ENCODE results near the gene PDLIM4.

PDLIM4 gene

DNA sequence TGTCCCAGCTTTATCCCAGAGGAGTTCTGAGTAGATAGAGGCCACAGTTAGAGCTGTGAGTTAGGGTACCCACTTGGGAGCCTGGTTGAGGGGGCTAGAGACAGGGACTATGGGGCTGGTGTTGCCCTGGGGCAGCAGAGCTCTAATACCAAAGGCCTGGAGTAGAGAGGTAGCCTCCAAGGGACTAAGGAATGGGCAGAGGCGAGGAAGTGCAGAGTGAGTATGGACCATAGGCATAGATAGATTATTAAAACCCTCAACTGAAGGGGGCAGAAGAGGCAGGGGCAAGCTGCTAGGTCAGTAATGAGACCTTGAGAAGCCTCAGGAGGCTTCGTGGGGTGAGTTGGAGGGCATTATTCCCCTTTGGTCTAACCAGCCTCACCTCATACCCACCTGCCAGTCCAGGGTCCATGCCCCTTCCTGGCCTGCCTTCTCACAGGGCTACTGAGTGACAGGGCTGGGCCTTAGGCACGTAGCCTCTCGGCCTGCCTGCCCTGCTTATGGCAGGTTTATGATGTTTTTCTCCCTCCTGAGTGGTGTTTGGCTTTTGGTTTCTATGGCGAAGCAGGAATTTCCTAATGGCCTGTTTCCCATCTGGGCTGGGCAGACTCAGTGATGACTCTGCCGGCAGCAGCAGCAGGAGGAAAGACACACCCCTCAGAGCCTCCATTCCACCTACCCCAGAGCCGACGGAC is 8.0 kb downstream of the PDLIM4 start:
- H3K4me1 ChIP-seq (ENCODE audit: insufficient read depth, low read length): no peaks in the 10 kb centered on the region
- no peaks in the 10 kb centered on the region for H3K9me3 ChIP-seq (ENCODE audit: insufficient read depth, low read depth, low read length)
- no peaks in the 10 kb centered on the region for H3K36me3 ChIP-seq (ENCODE audit: insufficient read depth, low read depth, low read length)
- no peak overlapping the region for H3K4me3 ChIP-seq (ENCODE audit: low read length)
- H3K27me3 ChIP-seq (ENCODE audit: insufficient read depth, low read length): no peaks in the 10 kb centered on the region
- H3K9ac ChIP-seq (ENCODE audit: low read depth, low read length): no peak overlapping the region
- no peak overlapping the region for H3K27ac ChIP-seq (ENCODE audit: low read length)

- H3K4me3 ChIP-seq (ENCODE audit: low read length): no peak overlapping the region
- no peak overlapping the region for H3K27ac ChIP-seq (ENCODE audit: low read length)
- no peaks in the 10 kb centered on the region for H3K9me3 ChIP-seq (ENCODE audit: insufficient read depth, low read depth, low read length)
- no peak overlapping the region for H3K9ac ChIP-seq (ENCODE audit: low read depth, low read length)
- H3K4me1 ChIP-seq (ENCODE audit: insufficient read depth, low read length): no peaks in the 10 kb centered on the region
- no peaks in the 10 kb centered on the region for H3K36me3 ChIP-seq (ENCODE audit: insufficient read depth, low read depth, low read length)
- H3K27me3 ChIP-seq (ENCODE audit: insufficient read depth, low read length): no peaks in the 10 kb centered on the region
Observed at GRCh38 chr5:132266031-132266835, 8.7 kb downstream of the PDLIM4 start.

GRCh38 chr5:132266836-132267160 is 9.3 kb downstream of the PDLIM4 start:
- Histone ChIP-seq H3K9ac (ENCODE audit: low read depth, low read length) (no peak overlapping the region), H3K27me3 (ENCODE audit: insufficient read depth, low read length) (no peaks in the 10 kb centered on the region), H3K4me1 (ENCODE audit: insufficient read depth, low read length) (no peaks in the 10 kb centered on the region), H3K36me3 (ENCODE audit: insufficient read depth, low read depth, low read length) (no peaks in the 10 kb centered on the region), H3K4me3 (ENCODE audit: low read length) (no peak overlapping the region), H3K9me3 (ENCODE audit: insufficient read depth, low read depth, low read length) (no peaks in the 10 kb centered on the region), H3K27ac (ENCODE audit: low read length) (no peak overlapping the region)

- no peaks in the 10 kb centered on the region for H3K4me1 ChIP-seq (ENCODE audit: insufficient read depth, low read length)
Observed at GRCh38 chr5:132267166-132267739, 9.8 kb downstream of the PDLIM4 start.

DNA sequence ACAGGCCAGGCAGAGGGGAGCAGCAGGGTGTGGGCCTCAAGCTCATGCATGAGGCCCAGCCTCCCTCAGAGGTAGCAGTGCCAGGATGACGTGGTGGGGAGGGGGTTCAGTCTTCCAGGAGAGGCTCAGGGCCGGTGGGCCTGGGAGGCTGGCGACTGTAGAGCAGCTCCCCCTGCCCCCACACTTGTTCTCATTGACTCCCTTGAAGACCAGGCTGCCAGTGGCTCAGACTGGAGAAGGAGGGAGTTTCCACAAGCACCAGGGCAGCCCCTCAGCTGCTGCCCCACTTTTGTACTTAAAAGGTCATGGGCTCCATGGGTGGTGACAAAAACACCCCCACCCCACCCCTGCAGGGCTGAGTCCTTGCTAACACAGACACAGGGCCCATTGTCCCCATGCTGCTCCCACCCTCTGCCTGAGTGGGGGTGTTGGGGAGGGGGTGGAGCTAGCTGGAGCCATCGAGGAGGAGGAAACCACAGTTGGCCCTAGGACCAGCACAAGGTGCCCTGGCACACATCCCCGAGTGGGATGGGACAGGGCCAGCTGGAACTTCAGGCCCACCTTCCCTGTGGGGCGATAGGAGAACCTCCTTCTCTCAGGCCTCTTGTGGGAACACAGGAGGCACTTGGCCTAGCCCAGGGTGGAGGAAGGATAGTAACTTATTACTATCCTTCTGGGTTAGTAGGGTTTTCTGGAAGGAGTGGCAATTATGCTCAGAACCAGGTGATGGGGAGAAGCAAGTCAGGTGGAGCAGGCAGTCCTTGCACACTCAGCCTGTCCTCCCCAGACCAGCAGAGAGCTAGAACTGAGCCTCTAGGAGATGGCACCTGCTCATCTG is 10.7 kb downstream of the PDLIM4 start:
- Histone ChIP-seq H3K9me3 (ENCODE audit: insufficient read depth, low read depth, low read length) (no peaks in the 10 kb centered on the region), H3K9ac (ENCODE audit: low read depth, low read length) (no peak overlapping the region), H3K36me3 (ENCODE audit: insufficient read depth, low read depth, low read length) (no peaks in the 10 kb centered on the region), H3K4me3 (ENCODE audit: low read length) (no peak overlapping the region), H3K27me3 (ENCODE audit: insufficient read depth, low read length) (no peaks in the 10 kb centered on the region), H3K27ac (ENCODE audit: low read length) (no peak overlapping the region), H3K4me1 (ENCODE audit: insufficient read depth, low read length) (no peaks in the 10 kb centered on the region)

More at GRCh38 chr5:132267166-132267739, 9.8 kb downstream of the PDLIM4 start:
- Histone ChIP-seq H3K4me3 (ENCODE audit: low read length) (no peak overlapping the region), H3K9me3 (ENCODE audit: insufficient read depth, low read depth, low read length) (no peaks in the 10 kb centered on the region), H3K27ac (ENCODE audit: low read length) (no peak overlapping the region), H3K9ac (ENCODE audit: low read depth, low read length) (no peak overlapping the region), H3K27me3 (ENCODE audit: insufficient read depth, low read length) (no peaks in the 10 kb centered on the region), H3K36me3 (ENCODE audit: insufficient read depth, low read depth, low read length) (no peaks in the 10 kb centered on the region)

GRCh38 chr5:132268769-132269551 is 11.5 kb downstream of the PDLIM4 start:
- H3K4me3 ChIP-seq (ENCODE audit: low read length): no peak overlapping the region
- no peaks in the 10 kb centered on the region for H3K4me1 ChIP-seq (ENCODE audit: insufficient read depth, low read length)
- H3K27me3 ChIP-seq (ENCODE audit: insufficient read depth, low read length): no peaks in the 10 kb centered on the region
- H3K9ac ChIP-seq (ENCODE audit: low read depth, low read length): no peak overlapping the region
- no peaks in the 10 kb centered on the region for H3K36me3 ChIP-seq (ENCODE audit: insufficient read depth, low read depth, low read length)
- no peak overlapping the region for H3K27ac ChIP-seq (ENCODE audit: low read length)
- no peaks in the 10 kb centered on the region for H3K9me3 ChIP-seq (ENCODE audit: insufficient read depth, low read depth, low read length)

DNA sequence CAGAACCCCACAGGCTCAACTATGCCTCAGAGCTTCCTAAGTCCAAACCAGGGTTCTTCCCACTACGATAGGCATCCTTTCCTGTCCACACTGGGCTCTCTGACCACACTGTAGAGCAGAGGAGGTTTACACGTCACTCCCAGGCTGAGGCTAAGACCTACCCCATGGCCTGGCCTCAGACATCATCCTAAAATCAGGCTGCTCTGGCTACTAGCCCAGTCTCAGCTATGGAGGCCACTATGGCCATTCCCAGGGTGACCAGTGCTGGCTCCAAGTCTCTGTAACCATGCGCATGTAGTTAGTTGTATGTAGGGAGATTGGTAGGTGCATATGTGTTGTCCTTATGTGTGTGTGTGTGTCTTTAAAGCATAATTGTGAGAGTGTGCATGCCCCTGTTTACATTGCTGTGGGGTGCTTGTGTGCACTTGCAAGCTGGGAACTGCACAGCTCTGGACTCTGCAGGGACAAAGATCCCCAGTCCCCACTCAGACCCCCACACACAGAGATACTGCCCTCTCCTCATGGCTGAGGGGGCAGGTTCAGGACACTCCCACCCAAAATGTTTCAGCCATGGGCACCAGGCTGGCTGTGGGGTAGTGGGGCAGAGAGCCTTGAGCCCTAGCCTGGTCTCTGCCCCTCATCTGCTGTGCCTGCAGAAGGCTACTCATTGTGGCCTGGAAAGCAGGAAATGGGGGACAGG is 12.3 kb downstream of the PDLIM4 start:
- no peak overlapping the region for H3K27ac ChIP-seq (ENCODE audit: low read length)

GRCh38 chr5:132270335-132270665 is 12.8 kb downstream of the PDLIM4 start:
- Histone ChIP-seq H3K9ac (ENCODE audit: low read depth, low read length) (no peak overlapping the region), H3K36me3 (ENCODE audit: insufficient read depth, low read depth, low read length) (no peaks in the 10 kb centered on the region), H3K27ac (ENCODE audit: low read length) (no peak overlapping the region), H3K4me3 (ENCODE audit: low read length) (no peak overlapping the region), H3K4me1 (ENCODE audit: insufficient read depth, low read length) (no peaks in the 10 kb centered on the region), H3K27me3 (ENCODE audit: insufficient read depth, low read length) (no peaks in the 10 kb centered on the region), H3K9me3 (ENCODE audit: insufficient read depth, low read depth, low read length) (no peaks in the 10 kb centered on the region)

More for the DNA sequence above, 12.3 kb downstream of the PDLIM4 start:
- Histone ChIP-seq H3K4me1 (ENCODE audit: insufficient read depth, low read length) (no peaks in the 10 kb centered on the region), H3K9ac (ENCODE audit: low read depth, low read length) (no peak overlapping the region), H3K36me3 (ENCODE audit: insufficient read depth, low read depth, low read length) (no peaks in the 10 kb centered on the region), H3K4me3 (ENCODE audit: low read length) (no peak overlapping the region), H3K9me3 (ENCODE audit: insufficient read depth, low read depth, low read length) (no peaks in the 10 kb centered on the region), H3K27me3 (ENCODE audit: insufficient read depth, low read length) (no peaks in the 10 kb centered on the region)

DNA sequence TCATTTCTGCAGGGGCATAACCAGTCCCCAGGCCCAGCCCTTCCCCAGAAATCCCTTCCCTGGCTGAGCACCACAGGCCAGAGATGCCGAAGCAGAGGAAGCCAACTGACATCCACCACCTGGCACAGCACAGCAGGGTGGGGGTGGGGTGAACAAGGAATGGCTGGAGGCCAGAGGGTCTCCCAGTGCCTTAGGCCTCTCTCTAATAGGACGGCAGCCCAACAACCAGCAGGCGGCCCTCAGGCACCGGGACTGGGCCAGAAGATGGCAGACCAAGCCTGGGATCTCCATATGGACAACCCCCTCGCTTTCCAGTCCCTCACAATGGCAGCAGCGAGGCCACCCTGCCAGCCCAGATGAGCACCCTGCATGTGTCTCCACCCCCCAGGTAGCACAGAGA is 13.2 kb downstream of the PDLIM4 start:
- H3K4me1 ChIP-seq (ENCODE audit: insufficient read depth, low read length): no peaks in the 10 kb centered on the region
- no peak overlapping the region for H3K27ac ChIP-seq (ENCODE audit: low read length)
- no peak overlapping the region for H3K4me3 ChIP-seq (ENCODE audit: low read length)
- no peaks in the 10 kb centered on the region for H3K36me3 ChIP-seq (ENCODE audit: insufficient read depth, low read depth, low read length)
- H3K9me3 ChIP-seq (ENCODE audit: insufficient read depth, low read depth, low read length): no peaks in the 10 kb centered on the region
- no peak overlapping the region for H3K9ac ChIP-seq (ENCODE audit: low read depth, low read length)
- no peaks in the 10 kb centered on the region for H3K27me3 ChIP-seq (ENCODE audit: insufficient read depth, low read length)

- Histone ChIP-seq H3K27me3 (ENCODE audit: insufficient read depth, low read length) (no peaks in the 10 kb centered on the region), H3K9me3 (ENCODE audit: insufficient read depth, low read depth, low read length) (no peaks in the 10 kb centered on the region), H3K36me3 (ENCODE audit: insufficient read depth, low read depth, low read length) (no peaks in the 10 kb centered on the region), H3K4me3 (ENCODE audit: low read length) (no peak overlapping the region), H3K27ac (ENCODE audit: low read length) (no peak overlapping the region), H3K9ac (ENCODE audit: low read depth, low read length) (no peak overlapping the region), H3K4me1 (ENCODE audit: insufficient read depth, low read length) (no peaks in the 10 kb centered on the region)
Observed at GRCh38 chr5:132271251-132272246, 14.1 kb downstream of the PDLIM4 start.

Data from iPS-20b (cell line).